ENCODE data around the gene STEAP3.

The STEAP3 gene

GRCh38 chr2:119212139-119212800, 11.4 kb upstream of the STEAP3 start:
- Mint-ChIP-seq H3K9me3 (no peaks in the 10 kb centered on the region), H3K4me1 (ENCODE audit: low read depth) (no peaks in the 10 kb centered on the region), H3K4me3 (no peak overlapping the region), H3K27ac (no peak overlapping the region), H3K36me3 (ENCODE audit: low read depth) (no peaks in the 10 kb centered on the region), H3K27me3 (no peaks in the 10 kb centered on the region)

DNA sequence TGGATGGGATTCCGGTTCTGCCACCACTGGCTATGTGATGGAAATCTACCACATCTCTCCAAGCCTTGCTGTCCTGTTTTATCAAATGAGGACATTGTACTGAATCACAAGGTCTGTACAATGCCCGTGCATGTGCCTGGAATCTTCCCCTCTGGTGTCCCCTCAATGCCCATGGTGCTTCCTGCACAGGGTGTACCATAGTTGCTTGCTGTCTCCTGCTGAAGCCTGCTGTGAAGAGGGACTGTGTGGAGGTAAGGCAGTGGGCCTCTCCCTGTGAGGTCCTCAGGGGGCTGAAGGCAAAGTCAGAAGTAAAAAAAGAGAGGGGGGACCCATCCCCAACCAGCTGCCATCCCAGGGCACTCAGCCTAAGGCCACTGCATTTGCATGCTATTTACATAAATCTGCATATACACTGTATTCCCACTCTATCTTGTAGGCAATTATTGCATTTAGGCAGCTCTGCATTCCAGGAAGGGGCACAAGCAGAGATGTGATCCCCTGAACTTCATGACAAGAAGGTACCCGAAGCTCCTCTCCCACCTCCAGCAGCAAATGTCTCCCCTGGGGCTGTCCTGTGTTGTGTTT, 9.1 kb upstream of the STEAP3 start:
- no peaks in the 10 kb centered on the region for H3K27me3 Mint-ChIP-seq
- no peaks in the 10 kb centered on the region for H3K36me3 Mint-ChIP-seq (ENCODE audit: low read depth)
- H3K27ac Mint-ChIP-seq = no peak overlapping the region
- H3K9me3 Mint-ChIP-seq = no peaks in the 10 kb centered on the region
- H3K4me1 Mint-ChIP-seq (ENCODE audit: low read depth) = no peaks in the 10 kb centered on the region
- H3K4me3 Mint-ChIP-seq = no peak overlapping the region

- Mint-ChIP-seq H3K27me3 (peaks cover 17% of the 10 kb centered on the region), H3K27ac (no peak overlapping the region)
Measured at GRCh38 chr2:119216994-119217393, 6.6 kb upstream of the STEAP3 start.

DNA sequence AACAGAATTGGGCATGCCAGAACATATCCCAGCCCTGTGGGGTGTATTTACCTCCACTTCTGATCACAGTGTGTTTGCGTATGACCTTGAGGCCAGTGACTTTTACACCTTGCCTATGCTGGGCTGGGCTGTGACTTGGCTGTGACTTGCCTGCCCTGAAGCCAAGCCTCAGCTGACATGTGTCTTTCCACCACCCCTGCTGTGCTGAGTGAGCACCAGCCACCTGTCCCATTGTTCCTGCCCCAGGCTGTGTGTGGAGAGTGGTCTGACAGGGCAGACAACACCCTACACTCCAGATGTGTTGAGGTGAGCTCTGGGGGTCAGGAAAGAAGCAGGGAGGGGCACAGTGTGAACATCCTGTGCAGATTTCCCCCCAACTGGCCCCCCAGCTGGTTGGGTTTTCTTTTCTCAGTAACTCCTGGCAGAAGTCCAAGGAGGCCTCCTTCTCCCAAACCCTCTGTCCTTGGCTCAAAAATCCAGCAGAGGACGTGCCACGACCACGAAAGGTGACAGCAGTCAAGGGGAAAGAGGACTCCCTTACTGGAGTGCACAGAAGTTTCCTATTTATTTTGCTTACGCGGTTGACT, 5.1 kb upstream of the STEAP3 start:
- H3K9me3 Mint-ChIP-seq = no peaks in the 10 kb centered on the region
- H3K27me3 Mint-ChIP-seq = peaks cover 20% of the 10 kb centered on the region
- no peaks in the 10 kb centered on the region for H3K36me3 Mint-ChIP-seq (ENCODE audit: low read depth)
- H3K4me1 Mint-ChIP-seq (ENCODE audit: low read depth) = no peaks in the 10 kb centered on the region
- H3K4me3 Mint-ChIP-seq = no peak overlapping the region
- H3K27ac Mint-ChIP-seq = no peak overlapping the region

More at GRCh38 chr2:119216994-119217393, 6.6 kb upstream of the STEAP3 start:
- Mint-ChIP-seq H3K36me3 (ENCODE audit: low read depth) (no peaks in the 10 kb centered on the region), H3K4me1 (ENCODE audit: low read depth) (no peaks in the 10 kb centered on the region), H3K4me3 (no peak overlapping the region), H3K9me3 (no peaks in the 10 kb centered on the region)

DNA sequence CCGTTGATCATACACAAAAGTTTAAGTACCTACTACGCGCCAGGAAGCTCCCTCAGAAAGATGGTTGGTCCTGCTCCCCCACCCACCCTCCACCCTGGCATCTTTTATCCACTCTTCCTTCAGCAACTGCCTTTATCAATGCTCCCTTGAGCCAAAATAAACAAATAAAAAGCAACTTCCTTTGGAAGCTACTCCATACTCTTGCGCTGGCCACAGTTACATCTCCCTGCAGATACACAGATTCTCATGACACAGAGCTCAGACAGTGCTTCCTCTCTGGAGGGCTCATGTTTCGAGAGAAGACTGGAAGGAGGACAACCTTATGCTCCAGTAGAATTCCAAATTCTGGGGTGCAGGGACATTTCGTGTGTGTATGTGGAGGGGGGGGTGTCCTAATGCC, 3.8 kb upstream of the STEAP3 start:
- no peak overlapping the region for H3K4me3 Mint-ChIP-seq
- H3K36me3 Mint-ChIP-seq (ENCODE audit: low read depth) = no peaks in the 10 kb centered on the region
- H3K4me1 Mint-ChIP-seq (ENCODE audit: low read depth) = no peaks in the 10 kb centered on the region
- peaks cover 25% of the 10 kb centered on the region for H3K27me3 Mint-ChIP-seq
- H3K27ac Mint-ChIP-seq = no peak overlapping the region
- no peaks in the 10 kb centered on the region for H3K9me3 Mint-ChIP-seq

- Mint-ChIP-seq H3K4me1 (ENCODE audit: low read depth) (no peaks in the 10 kb centered on the region), H3K36me3 (ENCODE audit: low read depth) (no peaks in the 10 kb centered on the region), H3K4me3 (no peak overlapping the region), H3K27me3 (peaks cover 29% of the 10 kb centered on the region), H3K9me3 (no peaks in the 10 kb centered on the region), H3K27ac (no peak overlapping the region)
Measured at GRCh38 chr2:119220720-119221301, 2.8 kb upstream of the STEAP3 start.

DNA sequence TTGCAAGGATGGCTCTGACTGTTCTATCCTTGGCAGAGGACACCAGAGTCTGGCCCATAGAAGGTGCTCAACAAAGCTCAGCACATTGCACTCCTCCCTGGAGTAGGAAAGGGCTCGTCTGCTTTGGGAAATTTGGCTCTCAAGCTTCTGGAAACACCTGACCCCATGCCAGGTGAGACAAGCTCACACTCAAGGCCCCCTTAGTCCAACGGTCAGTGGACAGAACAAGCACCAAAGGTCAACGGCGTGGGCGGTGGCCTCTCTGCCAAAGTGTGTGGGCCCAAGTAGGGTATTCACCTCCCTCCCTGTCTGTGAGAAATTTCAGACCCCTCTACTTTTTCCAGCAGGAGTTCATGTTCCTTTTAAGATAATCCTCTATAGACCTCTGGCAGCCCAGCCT, 2.0 kb upstream of the STEAP3 start:
- Mint-ChIP-seq H3K36me3 (ENCODE audit: low read depth) (no peaks in the 10 kb centered on the region), H3K27ac (no peak overlapping the region), H3K4me3 (no peak overlapping the region), H3K9me3 (no peaks in the 10 kb centered on the region), H3K4me1 (ENCODE audit: low read depth) (no peaks in the 10 kb centered on the region), H3K27me3 (peaks cover 29% of the 10 kb centered on the region)

DNA sequence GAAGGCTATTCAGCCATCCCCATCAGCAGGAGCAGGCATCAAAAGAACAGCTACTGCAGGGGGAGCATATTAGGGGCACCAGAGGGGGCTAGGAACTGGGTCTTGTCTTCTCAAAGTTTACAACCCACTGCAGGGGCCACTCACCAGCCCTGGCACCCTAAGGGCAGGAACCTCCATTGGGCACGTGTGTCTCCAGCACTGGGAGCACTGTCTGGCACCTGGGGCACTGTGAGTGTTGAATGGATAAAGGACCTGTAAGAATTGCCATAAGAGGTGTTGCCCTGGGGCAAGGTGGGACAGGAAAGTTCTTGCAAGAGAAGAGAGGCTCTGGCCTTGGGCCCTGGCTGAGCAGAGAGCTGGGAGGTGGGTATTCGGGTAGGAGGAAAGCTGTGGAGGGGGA, 1.4 kb upstream of the STEAP3 start:
- Mint-ChIP-seq H3K36me3 (ENCODE audit: low read depth) (no peaks in the 10 kb centered on the region), H3K4me1 (ENCODE audit: low read depth) (no peaks in the 10 kb centered on the region), H3K27ac (no peak overlapping the region), H3K4me3 (no peak overlapping the region), H3K27me3 (peaks cover 29% of the 10 kb centered on the region), H3K9me3 (no peaks in the 10 kb centered on the region)

DNA sequence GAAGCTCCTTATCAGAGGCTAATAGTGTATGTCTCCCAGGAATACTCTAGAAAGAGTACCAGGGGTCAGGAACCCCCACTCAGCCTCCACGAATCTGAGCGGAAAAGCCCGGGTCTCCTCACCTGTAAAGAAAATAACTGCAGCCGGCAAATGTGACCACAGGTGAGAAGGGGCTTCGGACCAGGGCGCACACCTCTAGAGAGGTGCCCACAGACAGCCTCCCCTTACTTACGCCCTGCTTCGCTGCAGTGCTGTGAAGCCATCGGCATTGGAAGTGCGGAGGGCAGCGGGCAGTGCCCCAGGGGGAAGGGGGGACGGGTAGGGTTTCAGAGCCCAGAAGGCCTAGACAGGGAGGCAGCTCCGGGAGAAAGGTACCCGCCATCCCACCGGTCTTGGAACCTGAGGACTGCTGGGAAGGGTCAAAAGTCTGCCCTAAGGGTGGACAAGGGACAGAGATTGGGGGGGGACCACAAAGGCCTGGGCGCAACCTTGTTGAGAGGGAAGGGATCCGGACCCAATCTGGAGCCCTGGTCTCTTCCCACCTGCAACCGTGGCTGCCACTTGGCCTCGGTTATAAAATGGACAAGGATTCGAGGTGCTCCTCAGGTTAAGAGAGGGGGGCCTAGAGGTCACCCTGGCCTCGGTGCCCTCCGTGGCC, 642 bp upstream of the STEAP3 start:
- H3K4me1 Mint-ChIP-seq (ENCODE audit: low read depth) = no peaks in the 10 kb centered on the region
- H3K27ac Mint-ChIP-seq = no peak overlapping the region

GRCh38 chr2:119224391-119225104, 914 bp downstream of the STEAP3 start:
- Mint-ChIP-seq H3K27me3 (peaks cover 29% of the 10 kb centered on the region), H3K36me3 (ENCODE audit: low read depth) (no peaks in the 10 kb centered on the region), H3K9me3 (no peaks in the 10 kb centered on the region), H3K4me3 (no peak overlapping the region), H3K27ac (no peak overlapping the region), H3K4me1 (ENCODE audit: low read depth) (no peaks in the 10 kb centered on the region)

More for the DNA sequence above, 642 bp upstream of the STEAP3 start:
- H3K36me3 Mint-ChIP-seq (ENCODE audit: low read depth) = no peaks in the 10 kb centered on the region
- peak overlapping the region; percentile 37 for H3K4me3 Mint-ChIP-seq
- peaks cover 29% of the 10 kb centered on the region for H3K27me3 Mint-ChIP-seq
- H3K9me3 Mint-ChIP-seq = no peaks in the 10 kb centered on the region

- peaks cover 24% of the 10 kb centered on the region for H3K27me3 Mint-ChIP-seq
- no peaks in the 10 kb centered on the region for H3K4me1 Mint-ChIP-seq (ENCODE audit: low read depth)
- no peaks in the 10 kb centered on the region for H3K36me3 Mint-ChIP-seq (ENCODE audit: low read depth)
- H3K4me3 Mint-ChIP-seq = no peak overlapping the region
- no peaks in the 10 kb centered on the region for H3K9me3 Mint-ChIP-seq
- H3K27ac Mint-ChIP-seq = no peak overlapping the region
Measured at GRCh38 chr2:119225105-119225865, 1.7 kb downstream of the STEAP3 start.

DNA sequence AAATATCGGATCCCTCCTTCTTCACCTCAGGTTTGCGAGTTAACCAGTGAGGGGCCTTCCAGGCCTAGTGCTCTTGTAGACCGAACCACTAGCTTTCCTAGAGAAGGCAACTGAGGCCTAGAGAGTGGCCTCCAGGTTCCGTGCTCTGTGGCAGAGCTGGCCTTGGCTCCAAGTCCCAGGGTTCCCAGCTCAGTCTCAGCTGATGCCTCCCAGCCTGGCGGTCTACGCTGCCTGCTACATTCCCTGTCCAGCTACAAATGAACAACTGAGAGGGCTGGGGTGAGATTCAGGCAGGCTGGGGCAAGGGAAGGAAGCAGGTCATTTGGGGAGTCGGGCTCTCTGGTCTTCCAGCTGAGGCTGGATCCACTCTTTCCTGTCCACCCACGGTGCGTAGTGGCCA, 2.3 kb downstream of the STEAP3 start:
- H3K4me3 Mint-ChIP-seq = no peak overlapping the region
- H3K27ac Mint-ChIP-seq = no peak overlapping the region
- H3K27me3 Mint-ChIP-seq = peaks cover 18% of the 10 kb centered on the region
- H3K4me1 Mint-ChIP-seq (ENCODE audit: low read depth) = no peaks in the 10 kb centered on the region
- no peaks in the 10 kb centered on the region for H3K9me3 Mint-ChIP-seq
- no peaks in the 10 kb centered on the region for H3K36me3 Mint-ChIP-seq (ENCODE audit: low read depth)

DNA sequence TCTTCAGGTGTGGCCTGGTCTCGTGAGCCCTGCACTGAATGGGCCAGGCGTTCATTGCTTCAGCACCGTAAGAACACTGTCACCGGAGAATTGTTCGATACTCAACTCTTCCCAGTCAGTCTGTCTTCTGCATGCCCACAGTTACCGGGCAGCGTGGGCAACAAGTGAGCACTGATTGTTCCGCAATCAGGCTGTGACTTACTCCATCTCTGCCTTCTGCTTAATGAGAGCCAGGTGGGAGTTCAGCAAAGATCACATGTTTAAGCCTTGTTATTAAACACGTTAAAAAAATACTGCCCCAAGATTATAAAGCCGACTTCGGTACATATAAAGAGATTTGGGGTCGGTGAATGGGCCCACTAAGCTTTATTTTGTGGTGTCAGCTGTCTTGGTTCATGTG, 3.7 kb downstream of the STEAP3 start:
- H3K27ac Mint-ChIP-seq = no peak overlapping the region
- H3K4me3 Mint-ChIP-seq = no peak overlapping the region
- H3K4me1 Mint-ChIP-seq (ENCODE audit: low read depth) = peaks cover 7% of the 10 kb centered on the region
- no peaks in the 10 kb centered on the region for H3K9me3 Mint-ChIP-seq
- H3K36me3 Mint-ChIP-seq (ENCODE audit: low read depth) = no peaks in the 10 kb centered on the region
- peaks cover 12% of the 10 kb centered on the region for H3K27me3 Mint-ChIP-seq

DNA sequence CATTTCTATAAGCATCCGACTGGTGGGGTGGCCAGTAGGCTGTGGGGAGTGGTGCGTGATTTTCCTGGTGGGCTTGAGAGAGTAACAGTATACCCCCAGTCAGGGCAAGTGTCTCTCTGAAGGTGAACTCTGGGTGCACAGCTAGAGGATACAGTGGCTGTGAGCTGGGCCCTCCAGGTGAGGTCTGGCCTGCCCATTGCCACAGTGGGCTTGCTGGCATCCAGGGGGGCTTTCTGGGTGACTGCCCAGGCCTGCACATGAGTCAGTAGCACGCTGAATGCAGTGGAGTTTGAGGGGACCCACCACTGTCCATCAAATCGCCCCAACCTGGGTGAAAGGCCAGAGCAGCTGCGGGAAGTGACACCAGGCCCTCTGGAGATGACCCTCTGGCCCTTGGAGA, 4.5 kb downstream of the STEAP3 start:
- Mint-ChIP-seq H3K27me3 (peaks cover 8% of the 10 kb centered on the region), H3K27ac (no peak overlapping the region), H3K36me3 (ENCODE audit: low read depth) (no peaks in the 10 kb centered on the region), H3K4me3 (no peak overlapping the region), H3K9me3 (no peaks in the 10 kb centered on the region), H3K4me1 (ENCODE audit: low read depth) (peaks cover 12% of the 10 kb centered on the region)
